HEK293T (cell line): ENCODE measurements around the gene ERFL.

Source experiments
- CTCF ChIA-PET: fragments of 350-600 bp; formaldehyde crosslinking; extraction: SDS; loops from one replicate; lab custom pipeline; 2021; ENCODE audit warnings: antibody characterized with exemption, inconsistent platforms; lab: Yijun Ruan, JAX
- POLR2A ChIA-PET: fragments of 350-600 bp; formaldehyde crosslinking; extraction: SDS; loops from one replicate; lab custom pipeline; 2020; ENCODE audit warnings: antibody characterized with exemption, inconsistent platforms; lab: Yijun Ruan, JAX
- DNase-seq: peaks from one replicate; pipeline ENCODE4 v3.0.0; 2012; ENCODE audit warnings: mixed read lengths; ENCODE audit errors: extremely low spot score
- ARNT ChIP-seq: fragments of 450-650 bp; IDR thresholded peaks from 2 replicates; pipeline ENCODE4 v1.6.1; 2017; ENCODE audit warnings: mild to moderate bottlenecking
- BHLHE40 ChIP-seq: fragments of 450-650 bp; IDR thresholded peaks from 2 replicates; pipeline ENCODE4 v1.6.1; 2016; ENCODE audit warnings: mild to moderate bottlenecking, moderate library complexity, borderline replicate concordance
- CTBP1 ChIP-seq: fragments of 450-650 bp; IDR thresholded peaks from 2 replicates; pipeline ENCODE4 v1.6.1; 2016; ENCODE audit warnings: borderline replicate concordance
- ELF4 ChIP-seq: fragments of 450-650 bp; IDR thresholded peaks from 2 replicates; pipeline ENCODE4 v1.6.1; 2017; ENCODE audit warnings: antibody characterized with exemption
- FOXA1 ChIP-seq: fragments of 450-650 bp; IDR thresholded peaks from 2 replicates; pipeline ENCODE4 v1.6.1; 2016; ENCODE audit warnings: mild to moderate bottlenecking
- FOXK2 ChIP-seq: fragments of 450-650 bp; IDR thresholded peaks from 2 replicates; pipeline ENCODE4 v1.6.1; 2016; ENCODE audit warnings: mild to moderate bottlenecking
- FOXM1 ChIP-seq: fragments of 450-650 bp; IDR thresholded peaks from 2 replicates; pipeline ENCODE4 v1.6.1; 2017; ENCODE audit warnings: mild to moderate bottlenecking, borderline replicate concordance
- HDGF ChIP-seq: fragments of 450-650 bp; IDR thresholded peaks from 2 replicates; pipeline ENCODE4 v1.6.1; 2017; ENCODE audit warnings: antibody characterized with exemption, borderline replicate concordance
- L3MBTL2 ChIP-seq: fragments of 450-650 bp; conservative IDR thresholded peaks from 2 replicates; pipeline ENCODE4 v1.6.1; 2016; ENCODE audit warnings: mild to moderate bottlenecking
- LEF1 ChIP-seq: fragments of 450-650 bp; IDR thresholded peaks from 2 replicates; pipeline ENCODE4 v1.6.1; 2017; ENCODE audit warnings: mild to moderate bottlenecking, borderline replicate concordance
- NFRKB ChIP-seq: fragments of 450-650 bp; IDR thresholded peaks from 2 replicates; pipeline ENCODE4 v1.6.1; 2016; ENCODE audit warnings: mild to moderate bottlenecking, moderate library complexity
- SP1 ChIP-seq: fragments of 450-650 bp; IDR thresholded peaks from 2 replicates; pipeline ENCODE4 v1.6.1; 2017
- SUZ12 ChIP-seq: fragments of 450-650 bp; IDR thresholded peaks from 2 replicates; pipeline ENCODE4 v1.6.1; 2016; ENCODE audit warnings: mild to moderate bottlenecking
- TARDBP ChIP-seq: fragments of 450-650 bp; IDR thresholded peaks from 2 replicates; pipeline ENCODE4 v1.6.1; 2016
- ZNF384 ChIP-seq: fragments of 450-650 bp; IDR thresholded peaks from 2 replicates; pipeline ENCODE4 v1.6.1; 2016
- TF ChIP-seq, protein P1 (sequence below): fragments of 450-650 bp; IDR thresholded peaks from 2 replicates; pipeline ENCODE4 v1.6.1; 2016

ERFL gene

DNA sequence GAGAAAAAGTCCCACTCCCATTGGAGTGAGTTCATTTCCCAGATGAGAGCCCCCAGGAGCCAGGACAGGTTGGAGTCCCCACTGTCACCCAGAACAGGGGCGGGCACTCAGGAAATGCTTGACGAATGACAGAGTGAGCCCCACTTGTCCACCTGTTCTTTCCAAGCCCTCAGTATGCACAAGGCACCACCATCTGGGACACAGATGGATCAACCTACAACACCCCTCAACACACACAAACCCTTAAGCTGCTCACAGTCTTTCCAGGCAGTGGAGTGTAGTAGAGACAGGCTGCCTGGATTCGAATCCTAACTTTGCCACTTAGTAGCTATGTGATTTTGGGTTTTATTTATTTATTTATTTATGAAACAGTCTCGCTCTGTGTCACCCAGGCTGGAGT lies 37.3 kb downstream of the ERFL start:
- POLR2A ChIA-PET: no interaction called here
- no peak for TF ChIP-seq FOXA1
- TF ChIP-seq ZNF384: no peak
- no peak for TF ChIP-seq SUZ12
- TF ChIP-seq FOXK2: no peak
- no peak for TF ChIP-seq L3MBTL2
- no peak for TF ChIP-seq CTBP1
- no peak for TF ChIP-seq ARNT
- TF ChIP-seq NFRKB: no peak
- no peak for DNase-seq
- CTCF ChIA-PET: interaction anchor here (0.6 kb wide), 2 partner anchors 20 to 529 kb away, joined by 3 to 6 read pairs; no protein-coding TSS in a partner anchor

DNA sequence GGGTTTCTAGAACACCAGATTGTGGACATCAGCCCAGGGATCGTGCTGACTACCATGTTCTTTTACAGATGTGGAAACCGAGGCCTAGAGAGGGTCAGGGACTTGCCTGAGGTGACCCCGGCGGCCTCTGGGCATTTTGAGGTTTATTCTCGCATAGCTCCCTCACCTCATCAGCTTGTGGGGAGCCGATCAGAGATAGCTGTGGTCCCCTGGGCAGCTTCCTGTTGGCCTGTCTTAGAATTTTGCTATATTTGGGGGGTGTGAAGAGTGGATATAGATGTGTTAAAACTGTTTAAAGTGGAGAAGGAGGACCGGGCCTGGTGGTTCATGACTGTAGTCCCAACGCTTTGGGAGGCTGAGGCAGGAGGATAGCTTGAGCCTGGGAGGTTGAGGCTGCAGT lies 38.4 kb downstream of the ERFL start:
- no peak for TF ChIP-seq NFRKB
- no peak for TF ChIP-seq HDGF
- no peak for TF ChIP-seq FOXA1
- no peak for TF ChIP-seq SP1
- TF ChIP-seq FOXK2: no peak
- TF ChIP-seq FOXM1: no peak
- TF ChIP-seq ZNF384: no peak
- TF ChIP-seq TARDBP: no peak
- TF ChIP-seq, protein P1, sequence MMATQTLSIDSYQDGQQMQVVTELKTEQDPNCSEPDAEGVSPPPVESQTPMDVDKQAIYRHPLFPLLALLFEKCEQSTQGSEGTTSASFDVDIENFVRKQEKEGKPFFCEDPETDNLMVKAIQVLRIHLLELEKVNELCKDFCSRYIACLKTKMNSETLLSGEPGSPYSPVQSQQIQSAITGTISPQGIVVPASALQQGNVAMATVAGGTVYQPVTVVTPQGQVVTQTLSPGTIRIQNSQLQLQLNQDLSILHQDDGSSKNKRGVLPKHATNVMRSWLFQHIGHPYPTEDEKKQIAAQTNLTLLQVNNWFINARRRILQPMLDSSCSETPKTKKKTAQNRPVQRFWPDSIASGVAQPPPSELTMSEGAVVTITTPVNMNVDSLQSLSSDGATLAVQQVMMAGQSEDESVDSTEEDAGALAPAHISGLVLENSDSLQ: no peak
- TF ChIP-seq LEF1: no peak
- ChIA-PET POLR2A (no interaction called here), CTCF (interaction anchor here (0.7 kb wide), 1 partner anchor 1698 kb away, joined by 3 read pairs; no protein-coding TSS in a partner anchor)
- no peak for DNase-seq

- DNase-seq: no peak
- ChIA-PET POLR2A (no interaction called here), CTCF (no interaction called here)
- no peak for TF ChIP-seq HDGF
- no peak for TF ChIP-seq FOXM1
- no peak for TF ChIP-seq CTBP1
- TF ChIP-seq, protein P1: no peak
- no peak for TF ChIP-seq LEF1
- no peak for TF ChIP-seq SUZ12
- no peak for TF ChIP-seq SP1
- TF ChIP-seq ARNT: no peak
- no peak for TF ChIP-seq FOXA1
- TF ChIP-seq NFRKB: no peak
- no peak for TF ChIP-seq ZNF384
- TF ChIP-seq FOXK2: no peak
- TF ChIP-seq TARDBP: no peak
Observed at GRCh38 chr19:41888926-41889325, 39.3 kb downstream of the ERFL start.

DNA sequence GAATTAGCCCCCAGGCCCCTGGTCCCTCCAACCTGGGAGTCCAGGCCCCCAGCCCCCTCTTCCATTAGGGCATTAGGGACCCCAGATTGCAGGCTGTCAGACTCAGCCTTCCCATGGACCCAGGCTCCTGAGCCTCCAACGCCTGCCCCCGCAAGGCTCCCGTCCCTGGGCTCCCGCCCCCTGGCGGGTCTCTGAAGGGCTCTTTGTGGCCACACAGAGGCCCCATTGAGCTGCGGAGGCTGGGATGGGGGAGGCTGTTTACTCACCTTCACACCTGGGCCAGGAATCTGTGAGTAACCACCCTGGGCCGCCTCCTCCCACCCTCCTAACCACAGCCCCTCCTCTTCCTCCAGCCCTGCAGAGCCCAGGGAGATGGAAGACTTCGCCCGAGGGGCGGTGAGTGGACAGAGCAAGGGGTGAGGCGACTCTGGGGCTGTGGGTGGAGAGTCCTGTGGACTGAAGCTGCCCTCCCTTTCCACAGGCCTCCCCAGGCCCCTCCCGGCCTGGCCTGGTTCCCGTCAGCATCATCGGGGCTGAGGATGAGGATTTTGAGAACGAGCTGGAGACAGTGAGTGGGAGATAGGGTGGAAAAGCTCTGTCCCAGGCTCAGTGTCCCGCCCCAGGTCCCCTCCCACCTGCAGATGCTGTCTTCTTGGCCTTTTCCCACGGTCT lies 40.4 kb downstream of the ERFL start:
- POLR2A ChIA-PET: no interaction called here
- CTCF ChIA-PET: no interaction called here
- no peak for DNase-seq
- TF ChIP-seq FOXK2 (no peak), HDGF (no peak), ARNT (no peak), LEF1 (no peak), ELF4 (no peak), BHLHE40 (no peak), CTBP1 (no peak), FOXM1 (no peak), ZNF384 (no peak), L3MBTL2 (no peak), SUZ12 (no peak), TARDBP (no peak), SP1 (no peak)
- TF ChIP-seq, protein P1: no peak

GRCh38 chr19:41886761-41887710 lies 41.2 kb downstream of the ERFL start:
- POLR2A ChIA-PET: no interaction called here
- CTCF ChIA-PET: no interaction called here
- no peak for DNase-seq
- no peak for TF ChIP-seq BHLHE40
- TF ChIP-seq LEF1: no peak
- TF ChIP-seq NFRKB: no peak
- no peak for TF ChIP-seq CTBP1
- TF ChIP-seq TARDBP: no peak
- TF ChIP-seq ZNF384: no peak
- no peak for TF ChIP-seq SP1
- no peak for TF ChIP-seq ARNT
- no peak for TF ChIP-seq L3MBTL2
- TF ChIP-seq, protein P1: no peak
- no peak for TF ChIP-seq HDGF
- TF ChIP-seq FOXA1: no peak
- TF ChIP-seq ELF4: no peak
- TF ChIP-seq SUZ12: no peak
- TF ChIP-seq FOXM1: no peak
- TF ChIP-seq FOXK2: no peak
